Measurements from ENCODE around the gene ARID5A.
"Not testable (repeated sequence)": the region's sequence is repeated elsewhere in the genome, so short reads cannot be mapped to it uniquely, and the experiment has no call there.

Gene ARID5A

GRCh38 chr2:96554293-96555145, 18.0 kb downstream of the ARID5A start:
- DNase-seq (ENCODE audit: low read depth in 3 of 3, low spot score in 1 of 3): peak in 2 of 3 donors; percentile 50 to 61

- no peak for DNase-seq (ENCODE audit: low read depth in 3 of 3, low spot score in 1 of 3)
These were observed 18.6 kb downstream of the ARID5A start for GRCh38 chr2:96555146-96555610.

- DNase-seq (ENCODE audit: low read depth in 3 of 3, low spot score in 1 of 3): no peak
These were observed 20.1 kb downstream of the ARID5A start for GRCh38 chr2:96556441-96557330.

- DNase-seq (ENCODE audit: low read depth in 3 of 3, low spot score in 1 of 3): not testable (repeated sequence)
These were observed 20.9 kb downstream of the ARID5A start for GRCh38 chr2:96557421-96557820.

GRCh38 chr2:96558061-96558460, 21.5 kb downstream of the ARID5A start:
- no peak for DNase-seq (ENCODE audit: low read depth in 3 of 3, low spot score in 1 of 3)

- no peak for DNase-seq (ENCODE audit: low read depth in 3 of 3, low spot score in 1 of 3)
These were observed 21.9 kb downstream of the ARID5A start for GRCh38 chr2:96558485-96558884.

- no peak for DNase-seq (ENCODE audit: low read depth in 3 of 3, low spot score in 1 of 3)
These were observed 27.5 kb downstream of the ARID5A start for GRCh38 chr2:96564026-96564425.

- DNase-seq (ENCODE audit: low read depth in 3 of 3, low spot score in 1 of 3): no peak
These were observed 28.0 kb downstream of the ARID5A start for GRCh38 chr2:96564563-96564962.

- DNase-seq (ENCODE audit: low read depth in 3 of 3, low spot score in 1 of 3): no peak
These were observed 28.6 kb downstream of the ARID5A start for GRCh38 chr2:96565111-96565510.

- no peak for DNase-seq (ENCODE audit: low read depth in 3 of 3, low spot score in 1 of 3)
These were observed 31.5 kb downstream of the ARID5A start for GRCh38 chr2:96568094-96568493.

GRCh38 chr2:96574364-96574763, 37.8 kb downstream of the ARID5A start:
- no peak for DNase-seq (ENCODE audit: low read depth in 3 of 3, low spot score in 1 of 3)

- DNase-seq (ENCODE audit: low read depth in 3 of 3, low spot score in 1 of 3): no peak
These were observed 39.4 kb downstream of the ARID5A start for GRCh38 chr2:96575785-96576456.

GRCh38 chr2:96577501-96577900, 40.9 kb downstream of the ARID5A start:
- no peak for DNase-seq (ENCODE audit: low read depth in 3 of 3, low spot score in 1 of 3)

- no peak for DNase-seq (ENCODE audit: low read depth in 3 of 3, low spot score in 1 of 3)
These were observed 42.2 kb downstream of the ARID5A start for GRCh38 chr2:96578731-96579130.

- DNase-seq (ENCODE audit: low read depth in 3 of 3, low spot score in 1 of 3): no peak
These were observed 42.9 kb downstream of the ARID5A start for GRCh38 chr2:96579422-96579821.

- no peak for DNase-seq (ENCODE audit: low read depth in 3 of 3, low spot score in 1 of 3)
These were observed 44.2 kb downstream of the ARID5A start for GRCh38 chr2:96580771-96581170.

GRCh38 chr2:96584017-96584416, 47.5 kb downstream of the ARID5A start:
- no peak for DNase-seq (ENCODE audit: low read depth in 3 of 3, low spot score in 1 of 3)

GRCh38 chr2:96587843-96588242, 51.3 kb downstream of the ARID5A start:
- no peak for DNase-seq (ENCODE audit: low read depth in 3 of 3, low spot score in 1 of 3)

GRCh38 chr2:96591054-96591453, 54.5 kb downstream of the ARID5A start:
- DNase-seq (ENCODE audit: low read depth in 3 of 3, low spot score in 1 of 3): no peak

GRCh38 chr2:96591494-96591893, 54.9 kb downstream of the ARID5A start:
- DNase-seq (ENCODE audit: low read depth in 3 of 3, low spot score in 1 of 3): no peak

- no peak for DNase-seq (ENCODE audit: low read depth in 3 of 3, low spot score in 1 of 3)
These were observed 57.7 kb downstream of the ARID5A start for GRCh38 chr2:96594282-96594681.
